Colonic mucosa (tissue), 4 donors: ENCODE data around the gene KCNS1. TPM values are rescaled to one million over a fixed set of nuclear protein-coding genes. Genes with fewer than 3 reads are reported as not detected.
A peak's percentile ranks its signal among the peaks of the same experiment; 100 is the strongest.

Experiments
- DNase-seq: peaks from one replicate; pipeline ENCODE4 v3.0.0-alpha.2; 2020
- H3K27ac ChIP-seq: fragments of 200-600 bp; one replicate; pipeline ENCODE4 v1.8.0; 2021
- H3K27me3 ChIP-seq: fragments of 200-600 bp; one replicate; pipeline ENCODE4 v1.8.0; 2021
- H3K36me3 ChIP-seq: fragments of 200-600 bp; one replicate; pipeline ENCODE4 v1.8.0; 2021
- H3K4me1 ChIP-seq: fragments of 200-600 bp; one replicate; pipeline ENCODE4 v1.8.0; 2021; ENCODE audit warnings: mild to moderate bottlenecking
- H3K4me3 ChIP-seq: fragments of 200-600 bp; one replicate; pipeline ENCODE4 v1.8.0; 2021
- H3K9ac ChIP-seq, 2 donors: one replicate each; pipeline ENCODE4 v1.7.0; 2013; ENCODE audit warnings: control low read depth in 2 of 2, low read depth in 2 of 2, low read length in 2 of 2
- H3K9me3 ChIP-seq: fragments of 200-600 bp; one replicate; pipeline ENCODE4 v1.8.0; 2021
- CTCF ChIP-seq: fragments of 200-600 bp; IDR thresholded peaks from one replicate; pipeline ENCODE4 v1.8.0; 2022; ENCODE audit warnings: antibody characterized with exemption, mild to moderate bottlenecking
- intact Hi-C: fragments of 100-400 bp; cut with DNase I; formaldehyde crosslinking; loops from one replicate; pipeline ENCODE4 v1.14.1; 2022
- total RNA-seq, 2 donors: library from RNA; stranded (reverse); fragmentation: NEBNext Ultra II Directional in 1 of 2; extraction: Animal tissue kit (Norgen Biotek cat#: 25700) in 1 of 2; gene quantifications; one replicate each; pipeline ENCODE4 v1.2.1, GENCODE V29; 2021
- donor health status: healthy.
- donor health status: DM: no; HTN: no; CAD: no.
- donor health status: DM: no; HTN: no; CAD: no.

The KCNS1 gene
- total RNA-seq, 2 donors from 2014 or later, result 0.17 TPM; not detected in 1

DNA sequence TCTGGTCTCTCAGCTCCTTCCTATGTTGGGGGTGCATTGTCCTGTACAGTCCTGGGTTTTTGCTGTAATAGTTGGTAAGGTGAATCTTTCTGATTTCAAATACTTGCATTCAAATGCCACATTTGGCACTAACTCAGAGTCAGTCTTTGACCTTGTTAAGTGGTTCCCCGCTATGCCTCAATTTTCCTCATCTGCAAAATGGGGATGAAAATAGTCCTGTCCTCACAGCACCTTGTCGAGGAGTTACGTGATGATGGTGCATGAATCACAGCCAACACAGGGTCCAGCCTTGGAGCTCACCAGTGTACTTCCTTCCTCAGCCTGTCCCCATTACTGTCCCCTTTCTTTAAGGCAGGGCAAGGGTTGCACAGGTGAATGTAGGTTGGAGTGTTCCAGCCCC is 12.9 kb upstream of the KCNS1 start:
- DNase-seq, result no peak
- Histone ChIP-seq H3K4me1 (no peaks in the 10 kb centered on the region), H3K27me3 (no peaks in the 10 kb centered on the region), H3K27ac (no peak overlapping the region), H3K36me3 (no peaks in the 10 kb centered on the region), H3K9ac (no peak overlapping the region), H3K4me3 (no peak overlapping the region), H3K9me3 (no peaks in the 10 kb centered on the region)
- TF ChIP-seq CTCF, result no peak
- intact Hi-C loops, result no loop called here

- no peaks in the 10 kb centered on the region for H3K4me1 ChIP-seq
- H3K27me3 ChIP-seq, result no peaks in the 10 kb centered on the region
- no peak overlapping the region for H3K9ac ChIP-seq
- no peak overlapping the region for H3K4me3 ChIP-seq
- no peak for TF ChIP-seq CTCF
- H3K36me3 ChIP-seq, result no peaks in the 10 kb centered on the region
- no peaks in the 10 kb centered on the region for H3K9me3 ChIP-seq
- H3K27ac ChIP-seq, result no peak overlapping the region
- intact Hi-C loops, result no loop called here
- DNase-seq, result no peak
Measured at GRCh38 chr20:45112754-45113153, 11.8 kb upstream of the KCNS1 start.

DNA sequence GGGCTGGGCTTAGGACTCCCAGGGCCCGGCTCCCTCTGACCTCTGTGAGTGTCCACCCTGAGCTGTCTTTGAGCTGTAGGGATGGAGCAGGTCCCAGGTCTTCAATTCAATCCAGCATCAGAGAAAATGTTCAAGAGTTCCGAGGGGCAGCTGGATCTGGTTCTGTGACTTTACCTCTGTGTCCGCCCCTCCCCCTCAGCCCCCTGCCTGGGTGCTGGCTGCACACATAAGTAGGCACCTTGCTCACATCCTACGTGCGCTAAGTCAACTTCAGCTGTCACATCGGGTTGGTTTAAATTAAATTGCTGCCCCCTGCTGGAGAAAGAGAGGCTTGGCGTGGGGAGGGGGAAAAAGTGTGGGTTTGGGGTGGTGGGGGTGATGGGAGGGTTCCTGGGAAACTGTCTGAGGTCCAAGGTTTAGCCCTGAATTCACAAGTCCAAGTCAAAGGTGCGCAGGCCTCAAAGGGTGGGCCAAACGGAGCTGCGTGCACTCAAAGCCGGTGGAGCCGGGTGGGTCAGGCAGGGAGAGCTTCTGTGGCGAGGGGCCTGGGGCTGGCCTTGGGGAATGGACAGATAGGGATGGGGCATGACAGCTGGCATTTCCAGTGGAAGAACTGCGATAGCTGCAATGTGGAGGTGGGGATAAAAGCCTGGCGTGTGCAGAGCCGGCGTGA is 11.0 kb upstream of the KCNS1 start:
- DNase-seq, result no peak
- H3K27ac ChIP-seq, result no peak overlapping the region
- H3K36me3 ChIP-seq, result no peaks in the 10 kb centered on the region
- H3K27me3 ChIP-seq, result no peaks in the 10 kb centered on the region
- H3K9ac ChIP-seq, result no peak overlapping the region
- intact Hi-C loops, result no loop called here
- H3K4me3 ChIP-seq, result no peak overlapping the region
- H3K4me1 ChIP-seq, result no peaks in the 10 kb centered on the region
- H3K9me3 ChIP-seq, result no peaks in the 10 kb centered on the region
- TF ChIP-seq CTCF, result peak; percentile 23

DNA sequence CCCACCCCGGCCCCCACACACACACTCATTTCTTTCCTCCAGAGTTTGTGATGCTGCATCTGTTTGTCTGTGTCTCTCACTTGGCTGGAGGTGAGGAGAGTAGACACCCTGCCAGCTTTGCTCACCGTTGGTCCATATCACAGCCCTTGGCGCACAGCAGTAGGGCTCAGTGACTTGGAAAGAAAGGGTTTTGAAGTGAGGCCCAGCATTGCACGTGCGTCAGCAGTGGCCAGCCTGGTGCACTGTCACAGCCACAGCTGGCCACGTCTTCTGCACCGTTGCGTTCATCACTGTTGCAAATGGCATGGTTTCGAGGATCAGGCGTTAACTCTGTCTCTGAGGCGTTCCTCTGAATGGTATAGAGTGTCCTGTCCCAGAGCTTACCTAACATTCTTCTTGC is 10.4 kb upstream of the KCNS1 start:
- TF ChIP-seq CTCF, result no peak
- Histone ChIP-seq H3K9me3 (no peaks in the 10 kb centered on the region), H3K4me1 (no peaks in the 10 kb centered on the region), H3K27ac (no peak overlapping the region), H3K27me3 (no peaks in the 10 kb centered on the region), H3K9ac (no peak overlapping the region), H3K36me3 (no peaks in the 10 kb centered on the region), H3K4me3 (no peak overlapping the region)
- no peak for DNase-seq
- intact Hi-C loops, result no loop called here

GRCh38 chr20:45110301-45110700 is 9.4 kb upstream of the KCNS1 start:
- H3K27ac ChIP-seq, result no peak overlapping the region
- no peak for DNase-seq

More at GRCh38 chr20:45110301-45110700, 9.4 kb upstream of the KCNS1 start:
- Histone ChIP-seq H3K9me3 (no peaks in the 10 kb centered on the region), H3K27me3 (no peaks in the 10 kb centered on the region), H3K9ac (no peak overlapping the region), H3K4me1 (no peaks in the 10 kb centered on the region), H3K36me3 (no peaks in the 10 kb centered on the region), H3K4me3 (no peak overlapping the region)
- no peak for TF ChIP-seq CTCF
- intact Hi-C loops, result no loop called here
